Panc1 (cell line): ENCODE results near the gene DCC. TPM values are rescaled to one million over a fixed set of nuclear protein-coding genes. Genes with fewer than 3 reads are reported as not detected.

Source experiments
- ATAC-seq: fragments of 200-7000 bp; cut with Tn5 transposase; 2 replicates; pipeline ENCODE4 v1.9.1; 2020; ENCODE audit warnings: mild to moderate bottlenecking, moderate library complexity
- BruUV-seq: library from RNA; stranded (reverse); fragments of 400-500 nt; replicated peaks from 2 replicates; lab custom pipeline; 2021; lab: Mats Ljungman, UMichigan
- CTCF ChIA-PET: fragments of 300-600 bp; sonication (Branson Sonifier 250); formaldehyde crosslinking; loops from one replicate; lab custom pipeline; 2022; ENCODE audit warnings: antibody characterized with exemption; lab: Charles Lee
- POLR2A ChIA-PET: fragments of 300-600 bp; sonication (Branson Sonifier 250); formaldehyde crosslinking; loops from one replicate; lab custom pipeline; 2022; ENCODE audit warnings: antibody characterized with exemption; lab: Charles Lee
- DNase-seq: peaks from one replicate; pipeline ENCODE4 v3.0.0-alpha.2; 2010; ENCODE audit warnings: low read depth, low spot score
- H3K27ac ChIP-seq: 2 replicates; pipeline ENCODE4 v1.5.1; 2011; ENCODE audit warnings: mild to moderate bottlenecking, low read length, inconsistent platforms
- H3K27me3 ChIP-seq: fragments of 200-500 bp; sonication (Bioruptor generic); 2 replicates; pipeline ENCODE4 v1.6.0; 2014; ENCODE audit warnings: low read length, inconsistent platforms; ENCODE audit not compliant: control insufficient read depth, insufficient read depth
- H3K36me3 ChIP-seq: fragments of 200-500 bp; sonication (Bioruptor generic); 2 replicates; pipeline ENCODE4 v1.5.1; 2014; ENCODE audit warnings: inconsistent platforms, mild to moderate bottlenecking, low read length, moderate library complexity; ENCODE audit not compliant: control insufficient read depth, insufficient read depth
- H3K4me1 ChIP-seq: 2 replicates; pipeline ENCODE4 v1.5.1; 2011; ENCODE audit warnings: inconsistent platforms, mild to moderate bottlenecking, low read length, moderate library complexity; ENCODE audit not compliant: control insufficient read depth, insufficient read depth
- H3K4me3 ChIP-seq, 2 experiments: 2 replicates each; pipeline ENCODE4 v1.5.1; 2011 to 2012; ENCODE audit warnings: low read depth in 2 of 2, low read length in 2 of 2, mild to moderate bottlenecking in 2 of 2, inconsistent platforms in 1 of 2, moderate library complexity in 1 of 2
- H3K9me3 ChIP-seq: fragments of 200-500 bp; sonication (Bioruptor generic); 2 replicates; pipeline ENCODE4 v1.5.1; 2014; ENCODE audit warnings: low read depth, mild to moderate bottlenecking, inconsistent platforms, low read length, moderate library complexity; ENCODE audit not compliant: control insufficient read depth, insufficient read depth
- POLR2AphosphoS5 ChIP-seq: IDR thresholded peaks from 2 replicates; pipeline ENCODE4 v1.6.1; 2012; ENCODE audit warnings: mild to moderate bottlenecking, low read depth, low read length, moderate library complexity
- SIN3A ChIP-seq: IDR thresholded peaks from 2 replicates; pipeline ENCODE4 v1.6.1; 2012; ENCODE audit warnings: low read depth, mild to moderate bottlenecking, low read length, moderate library complexity, borderline replicate concordance; ENCODE audit not compliant: insufficient read depth
- TCF7L2 ChIP-seq: IDR thresholded peaks from 2 replicates; pipeline ENCODE4 v1.6.1; 2011; ENCODE audit warnings: mild to moderate bottlenecking, low read depth, low read length, inconsistent platforms
- in situ Hi-C: cut with HindIII; loops from 2 replicates; pipeline ENCODE4 v1.10.0; 2016; ENCODE audit warnings: low sequenced_read_pairs, low pct_unique_long_range_greater_than_20kb
- intact Hi-C: fragments of 100-400 bp; cut with micrococcal nuclease; formaldehyde crosslinking; loops from one replicate; pipeline ENCODE4 v1.10.0; 2022; ENCODE audit not compliant: unreplicated experiment
- total RNA-seq: library from RNA; stranded (reverse); gene quantifications from one replicate; pipeline ENCODE4 v1.2.1, GENCODE V29; 2021; ENCODE audit not compliant: unreplicated experiment
- TF ChIP-seq, protein P1 (sequence below): fragments of 450-650 bp; IDR thresholded peaks from 2 replicates; pipeline ENCODE4 v1.5.1; 2017; ENCODE audit warnings: mild to moderate bottlenecking
- TF ChIP-seq, protein P2 (sequence below), 2 experiments: IDR thresholded peaks; 2 replicates each; pipeline ENCODE4 v1.6.1; 2011 to 2012; ENCODE audit warnings: low read depth in 2 of 2, control low read depth in 1 of 2, low read length in 1 of 2, mild to moderate bottlenecking in 1 of 2, moderate library complexity in 1 of 2; ENCODE audit not compliant: insufficient read depth in 1 of 2

The DCC gene
- total RNA-seq, 1 experiment from 2014 or later: not detected

GRCh38 chr18:53004798-53005197 is 664.8 kb downstream of the DCC start:
- in situ Hi-C loops: no loop called here
- ATAC-seq: no peak
- BruUV-seq: no TSS peak
- ChIA-PET POLR2A (no interaction called here), CTCF (no interaction called here)
- Histone ChIP-seq H3K36me3 (no peaks in the 10 kb centered on the region), H3K4me3 (no peak overlapping the region), H3K27ac (no peak overlapping the region), H3K4me1 (no peaks in the 10 kb centered on the region), H3K9me3 (no peaks in the 10 kb centered on the region), H3K27me3 (no peaks in the 10 kb centered on the region)
- no peak for DNase-seq
- intact Hi-C loops: no loop called here
- TF ChIP-seq POLR2AphosphoS5 (no peak), TCF7L2 (no peak), SIN3A (no peak)
- TF ChIP-seq, protein P1, sequence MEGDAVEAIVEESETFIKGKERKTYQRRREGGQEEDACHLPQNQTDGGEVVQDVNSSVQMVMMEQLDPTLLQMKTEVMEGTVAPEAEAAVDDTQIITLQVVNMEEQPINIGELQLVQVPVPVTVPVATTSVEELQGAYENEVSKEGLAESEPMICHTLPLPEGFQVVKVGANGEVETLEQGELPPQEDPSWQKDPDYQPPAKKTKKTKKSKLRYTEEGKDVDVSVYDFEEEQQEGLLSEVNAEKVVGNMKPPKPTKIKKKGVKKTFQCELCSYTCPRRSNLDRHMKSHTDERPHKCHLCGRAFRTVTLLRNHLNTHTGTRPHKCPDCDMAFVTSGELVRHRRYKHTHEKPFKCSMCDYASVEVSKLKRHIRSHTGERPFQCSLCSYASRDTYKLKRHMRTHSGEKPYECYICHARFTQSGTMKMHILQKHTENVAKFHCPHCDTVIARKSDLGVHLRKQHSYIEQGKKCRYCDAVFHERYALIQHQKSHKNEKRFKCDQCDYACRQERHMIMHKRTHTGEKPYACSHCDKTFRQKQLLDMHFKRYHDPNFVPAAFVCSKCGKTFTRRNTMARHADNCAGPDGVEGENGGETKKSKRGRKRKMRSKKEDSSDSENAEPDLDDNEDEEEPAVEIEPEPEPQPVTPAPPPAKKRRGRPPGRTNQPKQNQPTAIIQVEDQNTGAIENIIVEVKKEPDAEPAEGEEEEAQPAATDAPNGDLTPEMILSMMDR: no peak
- TF ChIP-seq, protein P2, sequence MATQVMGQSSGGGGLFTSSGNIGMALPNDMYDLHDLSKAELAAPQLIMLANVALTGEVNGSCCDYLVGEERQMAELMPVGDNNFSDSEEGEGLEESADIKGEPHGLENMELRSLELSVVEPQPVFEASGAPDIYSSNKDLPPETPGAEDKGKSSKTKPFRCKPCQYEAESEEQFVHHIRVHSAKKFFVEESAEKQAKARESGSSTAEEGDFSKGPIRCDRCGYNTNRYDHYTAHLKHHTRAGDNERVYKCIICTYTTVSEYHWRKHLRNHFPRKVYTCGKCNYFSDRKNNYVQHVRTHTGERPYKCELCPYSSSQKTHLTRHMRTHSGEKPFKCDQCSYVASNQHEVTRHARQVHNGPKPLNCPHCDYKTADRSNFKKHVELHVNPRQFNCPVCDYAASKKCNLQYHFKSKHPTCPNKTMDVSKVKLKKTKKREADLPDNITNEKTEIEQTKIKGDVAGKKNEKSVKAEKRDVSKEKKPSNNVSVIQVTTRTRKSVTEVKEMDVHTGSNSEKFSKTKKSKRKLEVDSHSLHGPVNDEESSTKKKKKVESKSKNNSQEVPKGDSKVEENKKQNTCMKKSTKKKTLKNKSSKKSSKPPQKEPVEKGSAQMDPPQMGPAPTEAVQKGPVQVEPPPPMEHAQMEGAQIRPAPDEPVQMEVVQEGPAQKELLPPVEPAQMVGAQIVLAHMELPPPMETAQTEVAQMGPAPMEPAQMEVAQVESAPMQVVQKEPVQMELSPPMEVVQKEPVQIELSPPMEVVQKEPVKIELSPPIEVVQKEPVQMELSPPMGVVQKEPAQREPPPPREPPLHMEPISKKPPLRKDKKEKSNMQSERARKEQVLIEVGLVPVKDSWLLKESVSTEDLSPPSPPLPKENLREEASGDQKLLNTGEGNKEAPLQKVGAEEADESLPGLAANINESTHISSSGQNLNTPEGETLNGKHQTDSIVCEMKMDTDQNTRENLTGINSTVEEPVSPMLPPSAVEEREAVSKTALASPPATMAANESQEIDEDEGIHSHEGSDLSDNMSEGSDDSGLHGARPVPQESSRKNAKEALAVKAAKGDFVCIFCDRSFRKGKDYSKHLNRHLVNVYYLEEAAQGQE (IDR thresholded peaks at IDR 0.05; ENCODE audit: insufficient read depth in 1 of 2, low read depth in 2 of 2, low read length in 1 of 2): no peak

GRCh38 chr18:53018791-53019190 is 678.8 kb downstream of the DCC start:
- CTCF ChIA-PET: no interaction called here
- POLR2A ChIA-PET: no interaction called here

More at GRCh38 chr18:53018791-53019190, 678.8 kb downstream of the DCC start:
- no peaks in the 10 kb centered on the region for H3K4me1 ChIP-seq
- H3K27ac ChIP-seq: no peak overlapping the region
- in situ Hi-C loops: no loop called here
- no TSS peak for BruUV-seq
- no peaks in the 10 kb centered on the region for H3K9me3 ChIP-seq
- no peaks in the 10 kb centered on the region for H3K27me3 ChIP-seq
- no peak overlapping the region for H3K4me3 ChIP-seq
- TF ChIP-seq, protein P2 (IDR thresholded peaks at IDR 0.05; ENCODE audit: insufficient read depth in 1 of 2, low read depth in 2 of 2, low read length in 1 of 2): peak in 1 of 2 experiments; percentile 58; a peak in 2 of 4 replicates
- no peak for TF ChIP-seq TCF7L2
- no peaks in the 10 kb centered on the region for H3K36me3 ChIP-seq
- DNase-seq: no peak
- intact Hi-C loops: no loop called here
- ATAC-seq: no peak
